BJ (cell line): ENCODE results near the gene ENOX1. TPM values are rescaled to one million over a fixed set of nuclear protein-coding genes. Genes with fewer than 3 reads are reported as not detected.

ENCODE experiments used
- CTCF ChIA-PET: fragments of 350-600 bp; formaldehyde crosslinking; extraction: SDS; loops from one replicate; lab custom pipeline; 2021; ENCODE audit warnings: antibody characterized with exemption, inconsistent platforms; lab: Yijun Ruan, JAX
- POLR2A ChIA-PET: fragments of 300-600 bp; sonication (Branson Sonifier 250); formaldehyde crosslinking; extraction: SDS; loops from one replicate; lab custom pipeline; 2021; ENCODE audit warnings: antibody characterized with exemption; lab: Charles Lee
- DNase-seq: peaks from one replicate; pipeline ENCODE4 v3.0.0-alpha.2; 2011; ENCODE audit warnings: low read depth
- H3K27me3 ChIP-seq: 2 replicates; pipeline ENCODE4 v1.6.0; 2011; ENCODE audit warnings: low read length; ENCODE audit not compliant: control insufficient read depth, insufficient read depth
- H3K36me3 ChIP-seq: 2 replicates; pipeline ENCODE4 v1.5.1; 2011; ENCODE audit warnings: low read length; ENCODE audit not compliant: control insufficient read depth, insufficient read depth
- H3K4me3 ChIP-seq: 2 replicates; pipeline ENCODE4 v1.5.1; 2011; ENCODE audit warnings: low read depth, mild to moderate bottlenecking, control low read depth, low read length
- polyA plus RNA-seq: library from polyadenylated mRNA; depleted of rRNA; stranded (reverse); fragments of >200 nt; gene quantifications from 2 replicates; pipeline ENCODE4 v1.2.3, GENCODE V29; 2011
- TF ChIP-seq, protein P1 (sequence below): IDR thresholded peaks from 2 replicates; pipeline ENCODE4 v1.5.1; 2011; ENCODE audit warnings: low read depth, mild to moderate bottlenecking, control low read depth, inconsistent platforms, low read length, moderate library complexity; ENCODE audit not compliant: insufficient read depth

The ENOX1 gene
- polyA plus RNA-seq, 1 experiment, result 2.1 TPM

DNA sequence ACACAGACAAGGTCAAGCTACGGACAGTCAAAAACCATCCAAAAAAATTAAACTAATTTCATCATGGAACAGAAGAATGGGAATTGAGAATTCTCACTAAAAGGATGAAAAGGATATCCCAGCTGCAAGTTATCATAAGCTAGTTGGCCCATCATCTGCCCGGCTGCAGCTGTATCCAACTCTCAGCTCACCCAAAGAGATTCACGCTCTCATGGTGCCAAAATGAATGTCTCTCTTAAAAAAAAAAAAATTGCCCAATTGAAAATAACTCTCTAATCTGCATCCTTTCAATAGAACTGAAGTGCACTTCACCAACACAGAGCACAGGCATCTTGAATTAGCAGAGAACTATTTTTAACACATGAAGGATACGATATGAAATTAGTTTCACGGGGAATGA is 20.0 kb downstream of the ENOX1 start:
- Histone ChIP-seq H3K4me3 (no peak overlapping the region), H3K27me3 (no peaks in the 10 kb centered on the region), H3K36me3 (no peaks in the 10 kb centered on the region)
- CTCF ChIA-PET, result interaction anchor here (1.1 kb wide), 1 partner anchor 93 kb away, joined by 3 read pairs; no protein-coding TSS in a partner anchor
- no peak for DNase-seq
- TF ChIP-seq, protein P1, sequence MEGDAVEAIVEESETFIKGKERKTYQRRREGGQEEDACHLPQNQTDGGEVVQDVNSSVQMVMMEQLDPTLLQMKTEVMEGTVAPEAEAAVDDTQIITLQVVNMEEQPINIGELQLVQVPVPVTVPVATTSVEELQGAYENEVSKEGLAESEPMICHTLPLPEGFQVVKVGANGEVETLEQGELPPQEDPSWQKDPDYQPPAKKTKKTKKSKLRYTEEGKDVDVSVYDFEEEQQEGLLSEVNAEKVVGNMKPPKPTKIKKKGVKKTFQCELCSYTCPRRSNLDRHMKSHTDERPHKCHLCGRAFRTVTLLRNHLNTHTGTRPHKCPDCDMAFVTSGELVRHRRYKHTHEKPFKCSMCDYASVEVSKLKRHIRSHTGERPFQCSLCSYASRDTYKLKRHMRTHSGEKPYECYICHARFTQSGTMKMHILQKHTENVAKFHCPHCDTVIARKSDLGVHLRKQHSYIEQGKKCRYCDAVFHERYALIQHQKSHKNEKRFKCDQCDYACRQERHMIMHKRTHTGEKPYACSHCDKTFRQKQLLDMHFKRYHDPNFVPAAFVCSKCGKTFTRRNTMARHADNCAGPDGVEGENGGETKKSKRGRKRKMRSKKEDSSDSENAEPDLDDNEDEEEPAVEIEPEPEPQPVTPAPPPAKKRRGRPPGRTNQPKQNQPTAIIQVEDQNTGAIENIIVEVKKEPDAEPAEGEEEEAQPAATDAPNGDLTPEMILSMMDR, result no peak
- POLR2A ChIA-PET, result no interaction called here

GRCh38 chr13:43764349-43764748 is 22.4 kb downstream of the ENOX1 start:
- no peak for DNase-seq
- Histone ChIP-seq H3K27me3 (no peaks in the 10 kb centered on the region), H3K4me3 (no peak overlapping the region), H3K36me3 (no peaks in the 10 kb centered on the region)
- POLR2A ChIA-PET, result interaction anchor here (0.7 kb wide), 1 partner anchor 437 kb away, joined by 5 read pairs; no protein-coding TSS in a partner anchor
- TF ChIP-seq, protein P1, result no peak
- CTCF ChIA-PET, result interaction anchor here (1.0 kb wide), 1 partner anchor 11 kb away, joined by 3 read pairs; no protein-coding TSS in a partner anchor

DNA sequence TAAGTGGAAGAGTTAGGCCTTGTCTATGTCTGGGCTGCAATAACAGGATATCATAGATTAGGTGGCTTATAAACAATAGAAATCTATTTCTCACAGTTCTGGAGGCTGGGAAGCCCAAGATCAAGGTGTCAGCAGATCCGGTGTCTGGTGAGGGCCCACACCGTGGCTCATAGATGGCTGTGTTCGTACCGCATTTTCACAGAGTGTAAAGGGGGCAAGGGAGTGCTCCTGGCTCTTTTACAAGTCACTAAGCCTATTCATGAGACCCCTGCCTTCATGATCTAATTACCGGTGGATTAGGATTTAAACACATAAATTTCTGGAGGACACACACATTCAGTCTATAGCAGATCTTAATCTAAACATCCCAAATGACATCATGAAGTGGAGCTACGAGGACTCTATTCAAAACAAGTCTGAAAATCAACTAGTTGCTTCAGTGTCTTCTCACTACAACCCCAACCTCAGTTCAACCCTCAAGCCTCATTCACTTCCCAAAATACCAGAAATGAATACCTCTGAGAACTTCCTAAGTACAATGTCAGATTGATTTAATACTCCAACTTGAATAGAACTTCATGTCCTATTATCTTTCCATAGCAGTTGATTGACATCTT is 23.5 kb downstream of the ENOX1 start:
- H3K27me3 ChIP-seq, result no peaks in the 10 kb centered on the region
- ChIA-PET POLR2A (no interaction called here), CTCF (no interaction called here)
- H3K4me3 ChIP-seq, result no peak overlapping the region
- DNase-seq, result no peak
- H3K36me3 ChIP-seq, result no peaks in the 10 kb centered on the region
- TF ChIP-seq, protein P1, result no peak

DNA sequence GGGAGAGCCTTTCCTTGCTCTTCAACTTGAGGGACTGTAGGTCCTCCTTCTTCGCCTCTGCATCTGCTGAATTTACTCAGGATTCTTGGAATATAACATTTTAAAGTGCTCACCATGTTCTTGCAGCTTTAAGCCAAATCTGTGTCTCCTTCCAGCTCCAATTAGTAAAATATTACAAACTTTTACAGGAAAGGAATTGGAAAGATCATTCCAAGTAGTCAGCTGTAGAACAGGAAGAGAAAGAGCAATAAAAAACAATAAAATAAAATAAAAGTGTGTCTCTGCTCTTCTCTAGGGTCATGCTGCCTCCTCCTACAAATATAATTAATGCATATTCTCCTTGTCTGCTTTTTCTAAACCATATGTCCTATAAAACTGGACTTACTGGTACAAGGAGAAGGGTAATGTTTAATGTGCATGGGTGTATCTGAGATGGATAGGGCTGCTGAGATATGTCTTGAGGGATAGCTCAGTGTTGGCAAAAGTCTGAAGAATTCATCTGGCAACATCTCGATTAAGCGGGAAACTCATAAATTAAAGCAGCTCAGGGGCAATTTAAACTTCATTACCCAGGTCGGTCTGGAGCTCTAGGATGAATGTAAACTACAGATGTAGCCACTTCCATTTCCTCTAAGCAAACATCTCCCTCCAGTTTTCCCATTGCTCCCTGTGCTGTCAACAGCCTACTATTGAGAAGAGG is 25.0 kb downstream of the ENOX1 start:
- CTCF ChIA-PET, result no interaction called here

GRCh38 chr13:43760257-43760656 is 26.5 kb downstream of the ENOX1 start:
- no peak overlapping the region for H3K4me3 ChIP-seq
- H3K36me3 ChIP-seq, result no peaks in the 10 kb centered on the region
- no peak for DNase-seq
- ChIA-PET CTCF (interaction anchor here (0.7 kb wide), 1 partner anchor 459 kb away, joined by 3 read pairs; no protein-coding TSS in a partner anchor), POLR2A (no interaction called here)
- no peaks in the 10 kb centered on the region for H3K27me3 ChIP-seq
- TF ChIP-seq, protein P1, result no peak

More for the DNA sequence above, 25.0 kb downstream of the ENOX1 start:
- Histone ChIP-seq H3K36me3 (no peaks in the 10 kb centered on the region), H3K27me3 (no peaks in the 10 kb centered on the region), H3K4me3 (no peak overlapping the region)
- POLR2A ChIA-PET, result no interaction called here
- DNase-seq, result no peak
- TF ChIP-seq, protein P1, result no peak
